GM18511 (cell line): ENCODE measurements around the gene CAMK2B.

Source experiments
- ATAC-seq: cut with Tn5 transposase; IDR thresholded peaks from one replicate; pipeline ENCODE4 v1.9.1; 2021; ENCODE audit warnings: mild to moderate bottlenecking, moderate library complexity; ENCODE audit not compliant: unreplicated experiment

The CAMK2B gene

GRCh38 chr7:44330331-44330730 lies 4.9 kb upstream of the CAMK2B start:
- no peak for ATAC-seq

- ATAC-seq, result no peak
Measured at GRCh38 chr7:44329888-44330287, 4.5 kb upstream of the CAMK2B start.

DNA sequence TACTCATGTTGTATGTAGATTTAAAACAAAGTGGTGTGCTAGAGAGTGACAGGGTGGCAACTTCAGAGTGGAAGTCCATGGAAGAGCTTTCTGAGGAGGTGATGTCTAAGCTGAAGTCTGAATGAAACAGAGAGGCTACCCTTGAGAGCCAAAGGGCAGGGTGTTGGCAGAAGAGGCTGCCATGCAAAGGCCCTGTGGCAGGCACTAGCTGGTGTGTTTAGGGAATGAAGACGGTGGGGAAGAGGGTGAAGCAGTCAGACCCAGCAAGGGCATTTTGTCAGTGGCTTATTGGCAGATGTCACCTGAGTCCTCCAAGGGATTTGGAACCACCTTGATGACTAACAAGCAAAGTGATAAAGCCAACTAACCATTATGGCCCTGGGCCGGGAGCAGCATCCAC lies 3.7 kb upstream of the CAMK2B start:
- ATAC-seq, result no peak

GRCh38 chr7:44327981-44328380 lies 2.6 kb upstream of the CAMK2B start:
- ATAC-seq, result no peak

DNA sequence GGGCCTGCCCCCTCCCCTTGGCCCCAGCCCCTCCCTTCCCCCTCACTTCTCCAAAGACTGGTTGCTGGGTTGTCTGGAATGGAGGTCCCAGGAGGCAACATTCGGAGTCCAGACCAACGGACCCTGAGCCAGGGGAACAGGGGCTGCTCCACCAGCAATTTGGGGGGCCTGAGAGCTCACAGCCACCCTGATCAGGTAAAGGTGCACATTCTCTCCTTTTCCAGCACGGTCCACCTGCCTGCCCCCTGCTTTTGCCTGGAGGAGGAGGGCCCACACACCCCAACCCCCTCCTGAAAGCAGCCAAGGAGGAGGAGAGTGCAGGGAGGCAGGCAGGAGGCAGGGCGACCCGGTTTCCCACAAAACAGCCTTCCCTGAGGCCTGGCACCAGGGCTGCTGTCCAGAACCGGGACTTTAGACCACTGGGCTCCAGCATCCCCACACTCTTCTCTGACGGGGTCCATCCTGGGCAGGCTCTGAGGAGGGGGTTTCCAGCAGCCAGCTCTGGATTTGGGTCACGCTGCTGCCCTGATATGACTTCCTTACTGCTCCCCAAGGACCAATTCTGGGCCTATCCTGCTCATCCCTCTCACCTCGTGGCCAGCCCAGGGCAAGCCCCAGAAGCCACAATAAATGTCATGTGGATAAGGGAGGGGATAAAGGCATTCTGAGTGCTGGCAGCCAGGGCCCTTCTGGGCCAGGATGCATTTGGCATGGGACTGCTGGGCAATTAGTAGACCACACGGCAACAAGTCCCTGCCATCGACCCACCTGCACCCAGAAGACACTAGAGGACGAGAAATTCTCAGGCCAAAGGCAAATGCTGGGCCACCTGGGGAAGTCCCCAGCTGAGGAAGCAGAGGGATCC lies 1.1 kb upstream of the CAMK2B start:
- ATAC-seq, result no peak

DNA sequence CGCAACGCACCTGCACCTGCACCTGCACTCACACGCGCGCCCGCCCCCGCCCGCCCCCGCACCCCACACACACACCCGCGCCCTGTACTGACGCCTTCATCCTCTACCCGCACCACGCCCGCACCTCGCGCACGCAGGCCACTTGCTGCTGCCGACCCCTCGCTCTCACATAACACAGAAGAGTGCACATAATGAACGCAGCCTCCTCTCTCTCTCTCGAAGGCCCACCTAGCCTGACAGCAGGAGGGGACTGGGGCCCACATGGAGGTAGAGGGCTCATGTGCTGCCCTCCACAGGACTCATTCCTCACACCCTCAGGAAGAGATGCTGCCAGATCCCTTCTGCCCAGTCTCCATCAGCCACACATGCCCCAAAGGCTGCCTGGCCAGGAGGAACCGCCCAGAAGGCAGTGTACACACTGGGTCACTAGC lies 432 bp upstream of the CAMK2B start:
- no peak for ATAC-seq

- ATAC-seq, result no peak
Measured at GRCh38 chr7:44324481-44325200, 753 bp downstream of the CAMK2B start.

DNA sequence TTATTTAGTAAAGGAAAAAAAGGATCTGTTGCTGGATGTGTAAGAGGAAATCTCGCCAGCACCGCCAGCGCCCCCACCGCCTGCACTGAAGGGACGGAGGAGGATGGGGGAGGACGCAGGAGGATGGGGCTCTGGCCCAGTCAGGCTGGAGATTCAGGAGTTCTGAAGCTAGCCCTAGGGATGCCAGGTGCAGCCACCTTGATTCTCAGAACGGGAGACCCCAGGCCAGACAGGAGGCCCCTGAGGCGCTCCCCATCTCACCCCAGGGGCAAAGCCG lies 1.3 kb downstream of the CAMK2B start:
- no peak for ATAC-seq

DNA sequence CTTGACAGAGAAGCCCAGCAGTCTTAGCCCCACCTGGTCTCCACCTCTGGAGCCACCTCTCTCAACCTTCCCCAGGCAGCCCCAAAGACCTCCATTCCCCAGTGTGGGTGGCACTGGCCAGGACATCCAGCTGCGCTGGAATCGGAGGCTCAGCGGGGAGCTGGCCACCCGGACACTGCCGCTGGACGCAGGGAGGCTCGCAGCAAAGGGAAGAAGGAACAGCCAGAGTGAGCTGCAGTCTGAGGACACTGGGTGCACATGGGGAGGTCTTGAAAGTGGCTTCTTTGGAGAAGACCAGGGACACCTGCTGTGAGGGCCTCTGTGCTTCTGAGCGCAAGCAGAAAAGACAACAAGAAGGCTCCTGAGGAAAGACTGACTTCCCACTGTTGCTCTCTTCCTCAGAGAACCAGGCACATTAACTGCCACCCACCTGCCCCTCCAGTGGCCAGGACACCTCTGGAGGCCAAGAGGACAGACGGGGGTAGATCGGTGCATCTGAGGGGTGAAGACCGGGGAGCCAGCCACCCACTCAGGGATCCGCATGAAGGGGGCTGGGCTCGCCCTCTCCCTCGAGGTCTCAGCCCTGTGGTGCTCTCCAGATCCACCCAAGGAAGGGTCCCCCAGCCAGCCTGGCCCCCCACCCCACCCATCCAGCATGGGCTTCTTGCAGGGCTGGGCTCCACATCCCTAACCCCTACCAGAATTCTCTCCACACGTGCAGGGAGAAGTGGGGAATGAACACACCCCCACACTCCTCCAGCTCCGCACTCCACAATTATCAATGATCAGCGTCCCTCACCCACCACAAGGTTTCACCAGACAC lies 1.8 kb downstream of the CAMK2B start:
- no peak for ATAC-seq

GRCh38 chr7:44322631-44323363 lies 2.6 kb downstream of the CAMK2B start:
- ATAC-seq, result no peak

GRCh38 chr7:44321796-44322195 lies 3.6 kb downstream of the CAMK2B start:
- ATAC-seq, result no peak

GRCh38 chr7:44320794-44321371 lies 4.5 kb downstream of the CAMK2B start:
- ATAC-seq, result no peak

- ATAC-seq, result no peak
Measured at GRCh38 chr7:44320141-44320540, 5.3 kb downstream of the CAMK2B start.

DNA sequence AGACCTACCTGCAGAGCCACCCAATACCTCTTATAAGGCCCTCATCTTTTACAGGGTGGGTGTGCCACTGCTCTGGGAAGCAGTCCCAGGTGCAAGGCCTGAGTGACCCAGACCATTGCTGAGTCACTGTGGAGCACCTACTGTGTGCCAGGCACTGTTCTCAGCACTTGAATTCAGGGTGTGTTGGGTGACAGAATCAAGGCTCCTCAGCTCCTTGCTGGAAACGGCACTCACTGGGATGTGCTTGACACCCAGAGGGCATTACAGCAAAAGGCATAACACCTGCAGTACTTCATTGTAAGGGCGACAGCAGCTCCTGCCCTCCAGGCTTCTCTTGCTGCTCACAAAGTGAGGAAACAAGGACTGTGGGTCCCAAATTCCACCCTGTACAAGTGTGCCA lies 7.1 kb downstream of the CAMK2B start:
- ATAC-seq, result no peak

- no peak for ATAC-seq
Measured at GRCh38 chr7:44315301-44315903, 10.0 kb downstream of the CAMK2B start.

DNA sequence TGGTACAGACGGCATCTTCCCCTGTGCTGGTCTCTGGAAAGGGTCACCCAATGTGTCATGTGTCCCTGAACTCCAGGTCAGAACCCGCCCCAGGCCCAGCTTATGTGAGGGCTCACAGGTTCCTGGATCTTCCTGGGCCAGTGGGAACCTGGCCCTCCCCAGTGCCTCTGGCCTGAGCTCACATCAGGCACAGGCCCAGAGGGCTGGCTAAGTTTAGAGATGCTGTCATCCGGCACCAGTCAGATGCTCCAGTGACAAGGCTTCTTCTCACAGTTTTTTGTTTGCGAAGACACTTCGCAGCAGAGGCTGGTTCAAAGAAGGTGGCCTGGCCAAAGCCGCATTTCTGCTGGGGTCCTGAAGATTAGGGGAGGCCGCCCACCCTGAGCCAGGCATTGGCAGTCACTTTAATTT lies 11.8 kb downstream of the CAMK2B start:
- ATAC-seq, result no peak

DNA sequence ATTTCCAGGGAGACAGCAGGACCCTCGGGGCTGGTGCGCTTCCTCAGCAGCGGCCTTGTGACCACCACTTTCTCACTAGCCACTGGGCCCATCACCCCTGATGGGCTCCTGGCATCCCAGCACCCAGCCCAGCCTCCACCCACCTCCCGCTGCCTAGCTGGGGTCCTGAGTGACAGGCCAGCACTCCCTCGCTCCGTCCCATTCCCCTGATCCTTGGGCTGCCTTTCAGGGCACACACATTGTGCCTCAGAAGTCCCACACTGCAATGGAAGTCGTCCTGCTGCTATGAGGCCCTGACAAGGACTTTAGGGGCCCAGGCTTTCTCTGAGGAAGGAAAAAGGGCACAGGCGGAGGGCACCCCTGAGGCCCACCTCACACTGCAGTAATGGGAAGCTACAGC lies 12.4 kb downstream of the CAMK2B start:
- ATAC-seq, result no peak

GRCh38 chr7:44311561-44312495 lies 13.6 kb downstream of the CAMK2B start:
- no peak for ATAC-seq

DNA sequence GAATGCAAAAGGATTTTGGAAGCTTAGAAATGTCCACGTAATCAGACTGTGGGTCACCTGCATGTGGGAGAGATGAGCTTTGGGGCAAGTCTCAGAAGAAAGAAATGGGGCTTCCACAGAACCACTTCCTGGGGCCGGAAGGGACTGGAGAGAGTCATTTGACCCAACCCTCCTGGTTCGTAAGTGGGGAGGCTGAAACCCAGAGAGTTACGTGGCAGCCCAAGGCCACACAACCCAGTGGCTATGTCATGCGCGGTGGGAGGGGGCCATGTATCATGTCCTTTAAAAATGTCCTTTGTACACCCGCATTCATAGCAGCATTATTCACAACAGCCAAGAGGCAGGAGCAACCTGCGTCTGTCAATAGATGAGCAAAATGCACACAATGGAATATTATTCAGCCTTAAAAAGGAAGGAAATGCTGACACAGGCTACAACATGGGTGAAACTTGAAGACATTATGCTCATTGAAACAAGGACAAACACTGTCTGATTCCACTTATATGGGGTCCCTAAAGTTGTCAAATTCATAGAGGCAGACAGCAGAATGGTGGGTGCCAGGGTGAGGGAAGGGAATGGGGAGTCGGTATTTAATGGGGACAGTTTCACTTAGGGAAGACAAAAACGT lies 15.1 kb downstream of the CAMK2B start:
- no peak for ATAC-seq
